NCI-H510A treated with DMSO at 0.1 percent for 48 hours (cell line): ENCODE results near the gene TUBA1B.

Experiments
- DNase-seq: peaks from one replicate; lab custom pipeline; 2025; lab: John Stamatoyannopoulos, UW

Gene TUBA1B

DNA sequence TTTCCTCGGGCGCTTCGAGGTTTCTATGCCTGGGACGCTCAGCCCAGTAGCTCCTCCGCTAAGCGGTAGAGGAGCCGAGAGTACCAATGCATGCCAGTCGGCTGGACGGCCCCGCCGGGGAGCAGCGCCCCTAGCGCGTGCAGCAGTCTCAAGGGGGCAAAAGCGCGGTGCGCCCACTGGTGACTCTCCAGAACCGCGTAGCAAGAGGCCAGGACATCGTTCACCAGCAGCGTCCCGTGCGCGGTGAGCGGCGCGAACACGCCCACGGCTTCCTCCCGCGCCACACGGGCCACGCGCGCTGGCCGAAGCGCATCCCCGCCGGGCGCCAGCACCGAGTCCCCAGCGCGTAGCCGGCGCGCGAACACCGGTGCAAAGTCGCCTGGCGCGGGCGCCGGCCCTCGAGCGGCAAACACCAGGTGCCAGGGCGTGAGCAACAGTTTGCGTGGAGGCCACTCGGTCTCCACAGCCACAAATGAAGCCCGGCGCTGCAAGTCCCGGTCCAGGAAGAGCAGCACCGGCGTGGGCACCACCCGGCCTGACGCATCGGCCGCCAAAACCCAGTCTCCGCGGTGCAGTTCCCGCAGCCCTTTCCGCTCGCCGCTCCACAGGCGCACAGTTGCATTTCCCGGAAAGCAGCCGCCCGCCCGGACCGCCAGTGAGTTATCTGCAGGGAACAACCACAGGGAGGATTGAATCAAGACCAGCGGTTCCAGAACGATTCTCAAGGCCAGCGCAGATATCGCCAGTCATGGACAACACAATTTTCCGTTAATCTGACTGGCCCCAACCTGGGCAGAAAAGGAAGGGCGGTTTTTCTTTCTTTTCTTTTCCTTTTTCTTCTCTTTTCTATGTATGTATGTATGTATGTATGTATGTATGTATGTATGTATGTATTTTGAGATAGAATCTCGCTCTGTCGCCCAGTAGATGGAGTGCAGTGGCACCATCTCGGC lies 41.1 kb downstream of the TUBA1B start:
- peak; percentile 10 for DNase-seq

- no peak for DNase-seq
These were observed 42.3 kb downstream of the TUBA1B start for GRCh38 chr12:49088932-49089330.

- DNase-seq, result peak; percentile 93
These were observed 42.9 kb downstream of the TUBA1B start for GRCh38 chr12:49088150-49088931.

GRCh38 chr12:49086116-49086515 lies 45.1 kb downstream of the TUBA1B start:
- no peak for DNase-seq

- no peak for DNase-seq
These were observed 46.8 kb downstream of the TUBA1B start for GRCh38 chr12:49084438-49084837.

DNA sequence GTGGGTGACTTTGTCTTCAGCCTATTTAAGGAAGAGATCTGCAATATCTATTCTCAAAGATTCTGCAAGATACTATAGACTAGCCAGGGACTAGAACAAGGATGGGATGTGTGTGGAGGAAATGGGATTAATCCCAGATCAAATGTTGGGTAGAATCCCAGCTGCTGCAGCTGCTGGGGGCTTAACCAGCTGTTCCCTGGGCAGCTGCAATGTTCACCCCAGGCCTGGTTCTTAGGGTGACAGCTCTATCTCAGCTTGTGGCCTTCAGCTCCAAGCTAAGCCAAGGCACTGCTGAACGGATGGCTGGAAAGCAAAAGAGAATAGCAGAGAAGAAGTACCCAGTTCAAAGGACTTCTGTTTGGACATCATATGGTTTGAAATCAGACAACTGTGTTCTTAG lies 51.4 kb downstream of the TUBA1B start:
- DNase-seq, result no peak
